Measurements from ENCODE around the gene ANKS1B. TPM values are rescaled to one million over a fixed set of nuclear protein-coding genes. Genes with fewer than 3 reads are reported as not detected.

Gene ANKS1B
- total RNA-seq, 1 donor from 2014 or later: 9.6 TPM

GRCh38 chr12:98954506-98954905 is 1030.2 kb downstream of the ANKS1B start:
- DNase-seq (ENCODE audit: low spot score): no peak

GRCh38 chr12:98951406-98951805 is 1033.3 kb downstream of the ANKS1B start:
- DNase-seq (ENCODE audit: low spot score): no peak

- no peak for DNase-seq (ENCODE audit: low spot score)
Measured at GRCh38 chr12:98948343-98948949, 1036.3 kb downstream of the ANKS1B start.

GRCh38 chr12:98945864-98946263 is 1038.9 kb downstream of the ANKS1B start:
- no peak for DNase-seq (ENCODE audit: low spot score)

GRCh38 chr12:98939926-98940325 is 1044.8 kb downstream of the ANKS1B start:
- no peak for DNase-seq (ENCODE audit: low spot score)

GRCh38 chr12:98939350-98939749 is 1045.4 kb downstream of the ANKS1B start:
- DNase-seq (ENCODE audit: low spot score): no peak

GRCh38 chr12:98935847-98936246 is 1048.9 kb downstream of the ANKS1B start:
- DNase-seq (ENCODE audit: low spot score): no peak

- no peak for DNase-seq (ENCODE audit: low spot score)
Measured at GRCh38 chr12:98922871-98923270, 1061.9 kb downstream of the ANKS1B start.

GRCh38 chr12:98918176-98918863 is 1066.4 kb downstream of the ANKS1B start:
- DNase-seq (ENCODE audit: low spot score): no peak

- DNase-seq (ENCODE audit: low spot score): no peak
Measured at GRCh38 chr12:98916106-98916505, 1068.6 kb downstream of the ANKS1B start.

- no peak for DNase-seq (ENCODE audit: low spot score)
Measured at GRCh38 chr12:98912401-98912974, 1072.2 kb downstream of the ANKS1B start.

- DNase-seq (ENCODE audit: low spot score): no peak
Measured at GRCh38 chr12:98911396-98911795, 1073.3 kb downstream of the ANKS1B start.

- DNase-seq (ENCODE audit: low spot score): no peak
Measured at GRCh38 chr12:98909746-98910145, 1075.0 kb downstream of the ANKS1B start.

GRCh38 chr12:98908866-98909265 is 1075.9 kb downstream of the ANKS1B start:
- DNase-seq (ENCODE audit: low spot score): no peak

GRCh38 chr12:98903875-98904274 is 1080.9 kb downstream of the ANKS1B start:
- DNase-seq (ENCODE audit: low spot score): no peak

- no peak for DNase-seq (ENCODE audit: low spot score)
Measured at GRCh38 chr12:98901189-98901588, 1083.5 kb downstream of the ANKS1B start.

GRCh38 chr12:98896938-98897337 is 1087.8 kb downstream of the ANKS1B start:
- DNase-seq (ENCODE audit: low spot score): no peak

- no peak for DNase-seq (ENCODE audit: low spot score)
Measured at GRCh38 chr12:98895086-98895651, 1089.6 kb downstream of the ANKS1B start.

- DNase-seq (ENCODE audit: low spot score): no peak
Measured at GRCh38 chr12:98894412-98895085, 1090.2 kb downstream of the ANKS1B start.

GRCh38 chr12:98893675-98894411 is 1090.9 kb downstream of the ANKS1B start:
- DNase-seq (ENCODE audit: low spot score): no peak

- no peak for DNase-seq (ENCODE audit: low spot score)
Measured at GRCh38 chr12:98893126-98893674, 1091.5 kb downstream of the ANKS1B start.

All from ureter (tissue), 1 donor.